Measurements from ENCODE around the gene PLXND1.

DNA sequence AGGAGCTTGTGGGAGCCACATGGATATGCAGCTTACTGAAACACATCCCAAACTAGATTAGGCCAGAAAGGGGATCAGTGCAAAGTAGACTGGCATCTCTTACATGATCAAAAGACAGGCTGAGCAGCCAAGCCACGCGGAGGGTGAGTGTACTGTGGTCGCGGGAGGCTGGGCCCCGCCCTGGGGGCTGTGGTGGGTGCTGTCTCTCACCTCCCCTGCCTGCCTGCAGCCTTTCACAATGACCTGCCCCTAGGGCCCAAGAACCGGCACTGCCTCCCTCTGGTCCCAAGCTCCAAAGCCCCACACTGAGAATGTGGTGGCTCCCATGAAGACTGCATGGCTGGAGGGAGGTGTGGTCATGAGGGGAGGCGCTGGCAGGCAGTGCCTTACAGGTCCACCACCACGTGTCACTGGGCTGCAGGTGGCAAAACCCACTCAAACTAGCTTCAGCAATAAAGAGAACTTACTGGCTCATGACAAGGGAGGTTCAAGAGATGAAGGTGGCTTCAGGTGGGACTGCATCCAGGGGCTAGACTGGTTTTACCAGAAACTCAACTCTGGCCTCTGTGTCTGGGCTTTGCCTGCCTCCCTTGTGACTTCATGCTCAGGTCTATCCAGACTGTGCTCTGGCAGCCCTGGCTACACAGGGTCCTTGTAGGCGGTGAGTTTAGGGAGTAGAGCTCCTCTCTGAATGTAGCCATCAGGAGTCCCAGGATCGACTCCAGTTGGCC is 27.4 kb upstream of the PLXND1 start:
- TF ChIP-seq, protein P1, sequence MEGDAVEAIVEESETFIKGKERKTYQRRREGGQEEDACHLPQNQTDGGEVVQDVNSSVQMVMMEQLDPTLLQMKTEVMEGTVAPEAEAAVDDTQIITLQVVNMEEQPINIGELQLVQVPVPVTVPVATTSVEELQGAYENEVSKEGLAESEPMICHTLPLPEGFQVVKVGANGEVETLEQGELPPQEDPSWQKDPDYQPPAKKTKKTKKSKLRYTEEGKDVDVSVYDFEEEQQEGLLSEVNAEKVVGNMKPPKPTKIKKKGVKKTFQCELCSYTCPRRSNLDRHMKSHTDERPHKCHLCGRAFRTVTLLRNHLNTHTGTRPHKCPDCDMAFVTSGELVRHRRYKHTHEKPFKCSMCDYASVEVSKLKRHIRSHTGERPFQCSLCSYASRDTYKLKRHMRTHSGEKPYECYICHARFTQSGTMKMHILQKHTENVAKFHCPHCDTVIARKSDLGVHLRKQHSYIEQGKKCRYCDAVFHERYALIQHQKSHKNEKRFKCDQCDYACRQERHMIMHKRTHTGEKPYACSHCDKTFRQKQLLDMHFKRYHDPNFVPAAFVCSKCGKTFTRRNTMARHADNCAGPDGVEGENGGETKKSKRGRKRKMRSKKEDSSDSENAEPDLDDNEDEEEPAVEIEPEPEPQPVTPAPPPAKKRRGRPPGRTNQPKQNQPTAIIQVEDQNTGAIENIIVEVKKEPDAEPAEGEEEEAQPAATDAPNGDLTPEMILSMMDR (conservative IDR thresholded peaks at IDR 0.05; ENCODE audit: low read length), result no peak
- TF ChIP-seq EZH2phosphoT487 (IDR thresholded peaks at IDR 0.05; ENCODE audit: borderline replicate concordance, low read depth, low read length), result no peak
